GM12878 (cell line): ENCODE measurements around the gene PLXNA2. TPM values are rescaled to one million over a fixed set of nuclear protein-coding genes. Genes with fewer than 3 reads are reported as not detected.

ENCODE experiments used
- ATAC-seq: fragments of 200-7000 bp; cut with Tn5 transposase; 3 replicates; pipeline ENCODE4 v1.9.1; 2020; ENCODE audit warnings: mild to moderate bottlenecking, moderate library complexity
- BruUV-seq: library from RNA; stranded (reverse); fragments of 400-500 nt; replicated peaks from 2 replicates; lab custom pipeline; 2021; lab: Mats Ljungman, UMichigan
- CTCF ChIA-PET: fragments of 300-600 bp; sonication (Branson Sonifier 250); formaldehyde crosslinking; extraction: SDS; loops from one replicate; lab custom pipeline; 2021; ENCODE audit warnings: inconsistent platforms; lab: Yijun Ruan, JAX
- POLR2A ChIA-PET: fragments of 350-600 bp; formaldehyde crosslinking; extraction: SDS; loops from one replicate; lab custom pipeline; 2021; ENCODE audit warnings: inconsistent platforms; lab: Charles Lee
- RAD21 ChIA-PET: fragments of 300-600 bp; sonication (Branson Sonifier 250); formaldehyde crosslinking; loops from one replicate; lab custom pipeline; 2023; ENCODE audit warnings: antibody characterized with exemption; ENCODE audit not compliant: unreplicated experiment; lab: Charles Lee
- SMC1A ChIA-PET: fragments of 300-600 bp; sonication (Branson Sonifier 250); formaldehyde crosslinking; loops from one replicate; lab custom pipeline; 2023; ENCODE audit not compliant: unreplicated experiment, uncharacterized antibody; lab: Charles Lee
- DNase-seq: peaks from one replicate; pipeline ENCODE4 v3.0.0-alpha.2; 2011; ENCODE audit warnings: low read depth, low spot score
- FAIRE-seq: peaks from 3 replicates; lab custom pipeline; 2011; peaks lifted over from hg19 to GRCh38; lab: Jason Lieb, UNC
- H2AFZ ChIP-seq: 2 replicates; pipeline ENCODE4 v1.6.0; 2011; ENCODE audit warnings: low read depth, low read length, control low read depth; ENCODE audit not compliant: control insufficient read depth
- H3K27ac ChIP-seq: 2 replicates; pipeline ENCODE4 v1.5.1; 2011; ENCODE audit warnings: control low read depth; ENCODE audit not compliant: control insufficient read depth, insufficient read depth
- H3K27me3 ChIP-seq, 2 experiments: replicated peaks in 1 of 2; 2 replicates each; pipeline versions ENCODE4 v1.6.0 to v1.6.1; 2011; ENCODE audit warnings: low read length in 1 of 2; ENCODE audit not compliant: control insufficient read depth in 2 of 2, insufficient read depth in 2 of 2
- H3K36me3 ChIP-seq, 2 experiments: 2 replicates each; pipeline ENCODE4 v1.5.1; 2011; ENCODE audit warnings: low read length in 1 of 2; ENCODE audit not compliant: control insufficient read depth in 2 of 2, insufficient read depth in 2 of 2
- H3K4me1 ChIP-seq: 2 replicates; pipeline ENCODE4 v1.6.1; 2011; ENCODE audit warnings: mild to moderate bottlenecking, low read length, moderate library complexity, mixed read lengths; ENCODE audit not compliant: control insufficient read depth, insufficient read depth
- H3K4me2 ChIP-seq: 2 replicates; pipeline ENCODE4 v1.6.0; 2011; ENCODE audit warnings: control low read depth; ENCODE audit not compliant: control insufficient read depth, insufficient read depth
- H3K4me3 ChIP-seq: fragments of 200-600 bp; sonication (generic); 2 replicates; pipeline ENCODE4 v1.5.1; 2016
- H3K79me2 ChIP-seq: 2 replicates; pipeline ENCODE4 v1.6.0; 2011; ENCODE audit warnings: low read length; ENCODE audit not compliant: control insufficient read depth, insufficient read depth
- H3K9ac ChIP-seq: 2 replicates; pipeline ENCODE4 v1.8.0; 2011; ENCODE audit warnings: low read length, control low read depth, mixed read lengths; ENCODE audit not compliant: control insufficient read depth, insufficient read depth
- H3K9me3 ChIP-seq: replicated peaks from 3 replicates; pipeline ENCODE4 v1.5.1; 2011; ENCODE audit warnings: mild to moderate bottlenecking, low read length; ENCODE audit not compliant: control insufficient read depth, insufficient read depth
- H4K20me1 ChIP-seq: 2 replicates; pipeline ENCODE4 v1.6.0; 2011; ENCODE audit not compliant: control insufficient read depth, insufficient read depth
- ATF7 ChIP-seq: fragments of 450-650 bp; IDR thresholded peaks from 2 replicates; pipeline ENCODE4 v1.6.1; 2016; ENCODE audit warnings: low read depth, mild to moderate bottlenecking
- EP300 ChIP-seq, 2 experiments: fragments of 150-350 bp in 1 of 2; IDR thresholded peaks; 2 replicates each; pipeline ENCODE4 v1.6.1; 2011 to 2012; ENCODE audit warnings: low read depth in 2 of 2, low read length in 2 of 2, borderline replicate concordance in 1 of 2, improper control_type of control experiment in 1 of 2, inconsistent platforms in 1 of 2; ENCODE audit not compliant: control insufficient read depth in 1 of 2
- MTA3 ChIP-seq: IDR thresholded peaks from 2 replicates; pipeline ENCODE4 v1.6.1; 2012; ENCODE audit warnings: low read length, inconsistent platforms, borderline replicate concordance
- NFIC ChIP-seq: IDR thresholded peaks from 2 replicates; pipeline ENCODE4 v1.6.1; 2012; ENCODE audit warnings: low read depth, mild to moderate bottlenecking, inconsistent platforms, low read length, moderate library complexity
- NR2F1 ChIP-seq: fragments of 450-650 bp; conservative IDR thresholded peaks from 2 replicates; pipeline ENCODE4 v1.6.1; 2017; ENCODE audit warnings: mild to moderate bottlenecking
- RAD51 ChIP-seq: fragments of 450-650 bp; IDR thresholded peaks from 2 replicates; pipeline ENCODE4 v1.6.1; 2016; ENCODE audit warnings: moderate library complexity, mild to moderate bottlenecking, inconsistent platforms
- SMAD1 ChIP-seq: fragments of 450-650 bp; IDR thresholded peaks from 2 replicates; pipeline ENCODE4 v1.6.1; 2018; ENCODE audit warnings: mild to moderate bottlenecking, low read depth; ENCODE audit not compliant: partially characterized antibody
- SP1 ChIP-seq: IDR thresholded peaks from one replicate; pipeline ENCODE4 v1.6.1; 2011; ENCODE audit warnings: low read depth, low read length
- SREBF2 ChIP-seq: IDR thresholded peaks from 2 replicates; pipeline ENCODE4 v1.6.1; 2012; ENCODE audit warnings: mild to moderate bottlenecking, low read length
- TBL1XR1 ChIP-seq: IDR thresholded peaks from 2 replicates; pipeline ENCODE4 v1.6.1; 2012; ENCODE audit warnings: low read depth, low read length, improper control_type of control experiment
- TCF3 ChIP-seq: IDR thresholded peaks from 2 replicates; pipeline ENCODE4 v1.6.1; 2012; ENCODE audit warnings: low read depth, mild to moderate bottlenecking, low read length, borderline replicate concordance; ENCODE audit not compliant: insufficient read depth
- ZZZ3 ChIP-seq: IDR thresholded peaks from 2 replicates; pipeline ENCODE4 v1.6.1; 2011; ENCODE audit warnings: low read depth; ENCODE audit not compliant: control insufficient read depth, insufficient read length
- WGBS: methylation state at CpG from one replicate; pipeline ENCODE4 v1.1.6; 2016; ENCODE audit warnings: low lambda C conversion rate; ENCODE audit not compliant: insufficient replicate concordance, insufficient coverage; ENCODE audit errors: missing lambda C conversion rate; 5-methylcytosine and 5-hydroxymethylcytosine counted together
- in situ Hi-C: fragments of 300-500 bp; cut with MboI; formaldehyde crosslinking; loops from 9 replicates; pipeline ENCODE4 v1.14.3; 2018; ENCODE audit warnings: mixed read lengths
- intact Hi-C: fragments of 100-400 bp; cut with micrococcal nuclease; formaldehyde crosslinking; loops from one replicate; pipeline ENCODE4 v1.14.2; 2022; ENCODE audit not compliant: unreplicated experiment
- polyA plus RNA-seq, 11 experiments: library from polyadenylated mRNA; depleted of rRNA in 4 of 11; unstranded in 6 of 11; stranded (reverse) in 5 of 11; fragments of >200 nt; fragmentation: Nextera tagmentation in 4 of 11; fragmentation: Illumina TruSeq in 1 of 11; extraction: Ambion mirVana in 4 of 11; extraction: Trizol in 1 of 11; gene quantifications; 1 replicate in 1 of 11; 2 replicates in 10 of 11; pipeline versions ENCODE4 v1.2.1 to v1.2.3, GENCODE V29; 2011 to 2016; ENCODE audit warnings: inconsistent platforms in 2 of 11, missing spikeins in 2 of 11, low read depth in 1 of 11
- total RNA-seq, 4 experiments: library from RNA; depleted of rRNA in 3 of 4; stranded (reverse); fragments of >200 nt in 3 of 4; fragmentation: Illumina TruSeq in 1 of 4; extraction: Trizol in 1 of 4; gene quantifications; 2 replicates each; pipeline versions ENCODE4 v1.2.1 to v1.2.3, GENCODE V29; 2013 to 2021
- TF ChIP-seq, protein P1 (sequence below): fragments of 450-650 bp; IDR thresholded peaks from 2 replicates; pipeline ENCODE4 v1.6.1; 2017; ENCODE audit warnings: mild to moderate bottlenecking, low read depth, inconsistent platforms; ENCODE audit not compliant: poor library complexity, severe bottlenecking
- TF ChIP-seq, protein P2 (sequence below): IDR thresholded peaks from 2 replicates; pipeline ENCODE4 v1.6.1; 2011; ENCODE audit warnings: borderline replicate concordance, low read depth, mild to moderate bottlenecking, moderate library complexity, mixed read lengths, low read length; ENCODE audit not compliant: insufficient read depth; ENCODE audit errors: extremely low read length
- TF ChIP-seq, protein P3 (sequence below): fragments of 450-650 bp; IDR thresholded peaks from 2 replicates; pipeline ENCODE4 v1.6.1; 2018; ENCODE audit warnings: borderline replicate concordance, mild to moderate bottlenecking; ENCODE audit not compliant: partially characterized antibody
- TF ChIP-seq, protein P4 (sequence below): IDR thresholded peaks from 2 replicates; pipeline ENCODE4 v1.6.1; 2012; ENCODE audit warnings: low read length, inconsistent platforms

PLXNA2 gene
- total and polyA plus RNA-seq, 10 of the 15 experiments (the other 5 are each of a cell fraction or from before 2014, with no cell fraction given): under 0.01 to 0.08 (median 0.07) TPM; not detected in 4

DNA sequence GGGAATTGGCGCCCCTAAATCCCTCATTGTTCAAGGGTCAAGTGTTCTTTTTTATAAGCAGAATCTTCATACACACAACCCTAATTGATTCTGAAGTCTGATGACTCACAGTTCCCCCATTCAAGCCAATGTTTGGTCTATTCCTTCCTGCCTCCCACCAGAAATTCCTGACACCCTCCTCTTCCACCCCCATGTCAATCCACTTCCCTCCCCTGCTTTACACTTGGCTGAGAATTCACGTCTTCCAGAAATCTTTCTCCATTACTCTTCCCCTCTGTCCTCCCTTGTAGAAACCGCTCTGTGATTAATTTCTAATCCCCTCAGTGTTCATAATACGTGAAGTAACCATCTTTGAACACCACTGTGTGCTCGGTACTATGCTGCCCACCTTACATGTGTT, 257.0 kb downstream of the PLXNA2 start (continued):
- TF ChIP-seq, protein P1, sequence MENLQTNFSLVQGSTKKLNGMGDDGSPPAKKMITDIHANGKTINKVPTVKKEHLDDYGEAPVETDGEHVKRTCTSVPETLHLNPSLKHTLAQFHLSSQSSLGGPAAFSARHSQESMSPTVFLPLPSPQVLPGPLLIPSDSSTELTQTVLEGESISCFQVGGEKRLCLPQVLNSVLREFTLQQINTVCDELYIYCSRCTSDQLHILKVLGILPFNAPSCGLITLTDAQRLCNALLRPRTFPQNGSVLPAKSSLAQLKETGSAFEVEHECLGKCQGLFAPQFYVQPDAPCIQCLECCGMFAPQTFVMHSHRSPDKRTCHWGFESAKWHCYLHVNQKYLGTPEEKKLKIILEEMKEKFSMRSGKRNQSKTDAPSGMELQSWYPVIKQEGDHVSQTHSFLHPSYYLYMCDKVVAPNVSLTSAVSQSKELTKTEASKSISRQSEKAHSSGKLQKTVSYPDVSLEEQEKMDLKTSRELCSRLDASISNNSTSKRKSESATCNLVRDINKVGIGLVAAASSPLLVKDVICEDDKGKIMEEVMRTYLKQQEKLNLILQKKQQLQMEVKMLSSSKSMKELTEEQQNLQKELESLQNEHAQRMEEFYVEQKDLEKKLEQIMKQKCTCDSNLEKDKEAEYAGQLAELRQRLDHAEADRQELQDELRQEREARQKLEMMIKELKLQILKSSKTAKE: no peak
- TF ChIP-seq, protein P2, sequence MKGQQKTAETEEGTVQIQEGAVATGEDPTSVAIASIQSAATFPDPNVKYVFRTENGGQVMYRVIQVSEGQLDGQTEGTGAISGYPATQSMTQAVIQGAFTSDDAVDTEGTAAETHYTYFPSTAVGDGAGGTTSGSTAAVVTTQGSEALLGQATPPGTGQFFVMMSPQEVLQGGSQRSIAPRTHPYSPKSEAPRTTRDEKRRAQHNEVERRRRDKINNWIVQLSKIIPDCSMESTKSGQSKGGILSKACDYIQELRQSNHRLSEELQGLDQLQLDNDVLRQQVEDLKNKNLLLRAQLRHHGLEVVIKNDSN: no peak

DNA sequence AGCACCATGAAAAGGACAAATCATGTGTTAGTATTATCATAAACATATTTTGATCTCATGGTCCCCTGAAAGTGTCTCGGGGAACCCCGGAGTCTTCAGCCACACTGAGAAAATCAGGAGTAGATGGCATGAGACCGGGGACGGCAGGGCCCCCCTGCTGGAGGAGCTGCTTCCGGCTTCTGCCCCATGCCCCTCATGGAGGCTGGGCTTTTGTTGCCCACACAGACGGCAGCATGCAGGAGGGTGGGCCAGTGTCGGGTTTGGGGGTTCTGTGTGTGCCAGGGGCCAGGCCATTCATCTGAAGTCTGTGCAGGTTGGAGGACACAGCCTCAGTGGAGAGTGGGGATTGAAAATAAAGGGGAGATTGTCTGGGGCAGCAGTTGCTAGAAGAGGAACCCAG, 258.2 kb downstream of the PLXNA2 start:
- Histone ChIP-seq H3K27ac (no peak overlapping the region), H2AFZ (no peak overlapping the region), H3K79me2 (no peaks in the 10 kb centered on the region), H3K4me1 (no peaks in the 10 kb centered on the region), H3K27me3 (peaks cover 0 to 8% of the 10 kb centered on the region in 2 experiments; a peak in 2 of 4 replicates), H3K4me2 (no peak overlapping the region), H4K20me1 (no peaks in the 10 kb centered on the region), H3K4me3 (no peak overlapping the region), H3K36me3 (no peaks in the 10 kb centered on the region), H3K9me3 (no peaks in the 10 kb centered on the region), H3K9ac (no peak overlapping the region)
- ChIA-PET SMC1A (interaction anchor here (1.1 kb wide), 1 partner anchor 10 kb away, joined by 3 read pairs; no protein-coding TSS in a partner anchor), POLR2A (no interaction called here), RAD21 (no interaction called here), CTCF (interaction anchor here (1.2 kb wide), 1 partner anchor 12 kb away, joined by 5 read pairs; no protein-coding TSS in a partner anchor)
- BruUV-seq: no TSS peak
- no peak for ATAC-seq
- in situ Hi-C loops (no loop called here), intact Hi-C loops (no loop called here)
- no peak for DNase-seq
- 62% methylated on average over 7 of the region's 7 CpGs for WGBS
- no peak for FAIRE-seq
- TF ChIP-seq TCF3: no peak
- no peak for TF ChIP-seq SREBF2
- no peak for TF ChIP-seq RAD51
- no peak for TF ChIP-seq SP1
- TF ChIP-seq TBL1XR1: no peak
- no peak for TF ChIP-seq EP300 (IDR thresholded peaks at IDR 0.05; ENCODE audit: borderline replicate concordance in 1 of 2, control insufficient read depth in 1 of 2, low read depth in 2 of 2, low read length in 2 of 2)
- TF ChIP-seq, protein P3, sequence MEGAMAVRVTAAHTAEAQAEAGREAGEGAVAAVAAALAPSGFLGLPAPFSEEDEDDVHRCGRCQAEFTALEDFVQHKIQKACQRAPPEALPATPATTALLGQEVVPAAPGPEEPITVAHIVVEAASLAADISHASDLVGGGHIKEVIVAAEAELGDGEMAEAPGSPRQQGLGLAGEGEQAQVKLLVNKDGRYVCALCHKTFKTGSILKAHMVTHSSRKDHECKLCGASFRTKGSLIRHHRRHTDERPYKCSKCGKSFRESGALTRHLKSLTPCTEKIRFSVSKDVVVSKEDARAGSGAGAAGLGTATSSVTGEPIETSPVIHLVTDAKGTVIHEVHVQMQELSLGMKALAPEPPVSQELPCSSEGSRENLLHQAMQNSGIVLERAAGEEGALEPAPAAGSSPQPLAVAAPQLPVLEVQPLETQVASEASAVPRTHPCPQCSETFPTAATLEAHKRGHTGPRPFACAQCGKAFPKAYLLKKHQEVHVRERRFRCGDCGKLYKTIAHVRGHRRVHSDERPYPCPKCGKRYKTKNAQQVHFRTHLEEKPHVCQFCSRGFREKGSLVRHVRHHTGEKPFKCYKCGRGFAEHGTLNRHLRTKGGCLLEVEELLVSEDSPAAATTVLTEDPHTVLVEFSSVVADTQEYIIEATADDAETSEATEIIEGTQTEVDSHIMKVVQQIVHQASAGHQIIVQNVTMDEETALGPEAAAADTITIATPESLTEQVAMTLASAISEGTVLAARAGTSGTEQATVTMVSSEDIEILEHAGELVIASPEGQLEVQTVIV: no peak
- no peak for TF ChIP-seq MTA3
- TF ChIP-seq NFIC: no peak
- TF ChIP-seq ZZZ3: no peak
- no peak for TF ChIP-seq SMAD1
- TF ChIP-seq NR2F1: no peak
- TF ChIP-seq, protein P4, sequence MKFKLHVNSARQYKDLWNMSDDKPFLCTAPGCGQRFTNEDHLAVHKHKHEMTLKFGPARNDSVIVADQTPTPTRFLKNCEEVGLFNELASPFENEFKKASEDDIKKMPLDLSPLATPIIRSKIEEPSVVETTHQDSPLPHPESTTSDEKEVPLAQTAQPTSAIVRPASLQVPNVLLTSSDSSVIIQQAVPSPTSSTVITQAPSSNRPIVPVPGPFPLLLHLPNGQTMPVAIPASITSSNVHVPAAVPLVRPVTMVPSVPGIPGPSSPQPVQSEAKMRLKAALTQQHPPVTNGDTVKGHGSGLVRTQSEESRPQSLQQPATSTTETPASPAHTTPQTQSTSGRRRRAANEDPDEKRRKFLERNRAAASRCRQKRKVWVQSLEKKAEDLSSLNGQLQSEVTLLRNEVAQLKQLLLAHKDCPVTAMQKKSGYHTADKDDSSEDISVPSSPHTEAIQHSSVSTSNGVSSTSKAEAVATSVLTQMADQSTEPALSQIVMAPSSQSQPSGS: no peak
- TF ChIP-seq ATF7: no peak
